PC-3 (cell line): ENCODE measurements around the gene MINDY4B. TPM values are rescaled to one million over a fixed set of nuclear protein-coding genes. Genes with fewer than 3 reads are reported as not detected.

Experiments used
- ATAC-seq: fragments of 200-7000 bp; cut with Tn5 transposase; 2 replicates; pipeline ENCODE4 v1.9.1; 2020; ENCODE audit warnings: mild to moderate bottlenecking, moderate library complexity
- BruUV-seq: library from RNA; stranded (reverse); fragments of 400-500 nt; replicated peaks from 2 replicates; lab custom pipeline; 2021; lab: Mats Ljungman, UMichigan
- CTCF ChIA-PET: fragments of 300-600 bp; sonication (Branson Sonifier 250); formaldehyde crosslinking; loops from one replicate; lab custom pipeline; 2022; ENCODE audit warnings: antibody characterized with exemption; lab: Charles Lee
- POLR2A ChIA-PET: fragments of 300-600 bp; sonication (Branson Sonifier 250); formaldehyde crosslinking; loops from one replicate; lab custom pipeline; 2022; ENCODE audit warnings: antibody characterized with exemption; ENCODE audit not compliant: unreplicated experiment; lab: Charles Lee
- DNase-seq: peaks from one replicate; pipeline ENCODE4 v3.0.0-alpha.2; 2015
- H2AFZ ChIP-seq: fragments of 300-600 bp; sonication (generic); 2 replicates; pipeline ENCODE4 v1.6.0; 2016; ENCODE audit warnings: antibody characterized with exemption, low read length
- H3F3A ChIP-seq: fragments of 300-600 bp; sonication (generic); one replicate; pipeline ENCODE4 v1.6.0; 2017; ENCODE audit warnings: antibody characterized with exemption, low read length, control low read depth, mild to moderate bottlenecking; ENCODE audit not compliant: unreplicated experiment
- H3K27ac ChIP-seq: fragments of 300-600 bp; sonication (generic); 2 replicates; pipeline ENCODE4 v1.5.1; 2016; ENCODE audit warnings: mild to moderate bottlenecking, low read length
- H3K27me3 ChIP-seq: fragments of 300-600 bp; sonication (generic); 2 replicates; pipeline ENCODE4 v1.6.1; 2016; ENCODE audit warnings: low read length, mixed read lengths
- H3K36me3 ChIP-seq: fragments of 300-600 bp; sonication (generic); 2 replicates; pipeline ENCODE4 v1.6.1; 2016; ENCODE audit warnings: low read depth, mixed run types, low read length, mixed read lengths
- H3K4me1 ChIP-seq: fragments of 300-600 bp; sonication (generic); 2 replicates; pipeline ENCODE4 v1.5.1; 2016; ENCODE audit warnings: low read length; ENCODE audit not compliant: insufficient read depth
- H3K4me2 ChIP-seq: fragments of 300-600 bp; sonication (generic); 2 replicates; pipeline ENCODE4 v1.6.0; 2016; ENCODE audit warnings: low read length
- H3K4me3 ChIP-seq: fragments of 300-600 bp; sonication (generic); 2 replicates; pipeline ENCODE4 v1.5.1; 2016; ENCODE audit warnings: mild to moderate bottlenecking, low read length, mixed read lengths
- H3K79me2 ChIP-seq: fragments of 300-600 bp; sonication (generic); 2 replicates; pipeline ENCODE4 v1.6.1; 2017; ENCODE audit warnings: low read length, mixed read lengths
- H3K9ac ChIP-seq: fragments of 300-600 bp; sonication (generic); 2 replicates; pipeline ENCODE4 v1.6.0; 2016; ENCODE audit warnings: mild to moderate bottlenecking, low read length
- H3K9me2 ChIP-seq: fragments of 300-600 bp; sonication (generic); replicated peaks from 2 replicates; pipeline ENCODE4 v1.6.1; 2016; ENCODE audit warnings: mixed run types, low read length, mixed read lengths
- H3K9me3 ChIP-seq: fragments of 300-600 bp; sonication (generic); 2 replicates; pipeline ENCODE4 v1.6.1; 2016; ENCODE audit warnings: low read length, mixed read lengths
- H4K20me1 ChIP-seq: fragments of 300-600 bp; sonication (generic); 2 replicates; pipeline ENCODE4 v1.6.1; 2016; ENCODE audit warnings: low read length, mixed read lengths
- CTCF ChIP-seq: fragments of 300-600 bp; sonication (generic); conservative IDR thresholded peaks from 2 replicates; pipeline ENCODE4 v1.5.1; 2017; ENCODE audit warnings: antibody characterized with exemption, low read depth, mild to moderate bottlenecking, low read length
- EZH2 ChIP-seq: fragments of 300-600 bp; sonication (generic); IDR thresholded peaks from one replicate; pipeline ENCODE4 v1.6.1; 2017; ENCODE audit warnings: antibody characterized with exemption, mild to moderate bottlenecking, low read length; ENCODE audit not compliant: unreplicated experiment
- EZH2phosphoT487 ChIP-seq: fragments of 300-600 bp; sonication (generic); IDR thresholded peaks from 2 replicates; pipeline ENCODE4 v1.6.1; 2018; ENCODE audit warnings: mild to moderate bottlenecking, antibody characterized with exemption, low read length, borderline replicate concordance
- intact Hi-C: fragments of 100-400 bp; cut with micrococcal nuclease; formaldehyde crosslinking; loops from 2 replicates; pipeline ENCODE4 v1.9.0; 2023
- total RNA-seq: library from RNA; depleted of rRNA; stranded (reverse); fragments of >200 nt; gene quantifications from 2 replicates; pipeline ENCODE4 v1.2.3, GENCODE V29; 2014

MINDY4B gene
- total RNA-seq, 1 experiment from 2014 or later: not detected

GRCh38 chr3:150921209-150921608, 16.0 kb upstream of the MINDY4B start:
- Histone ChIP-seq H3K9me3 (no peaks in the 10 kb centered on the region), H3F3A (no peaks in the 10 kb centered on the region), H3K27ac (no peak overlapping the region), H3K36me3 (no peaks in the 10 kb centered on the region), H3K9me2 (no peaks in the 10 kb centered on the region), H3K9ac (no peak overlapping the region), H3K4me1 (no peaks in the 10 kb centered on the region; the same call in 1 of the 2 replicates), H4K20me1 (no peaks in the 10 kb centered on the region), H3K4me3 (no peak overlapping the region), H3K27me3 (peaks cover 44% of the 10 kb centered on the region), H3K79me2 (no peaks in the 10 kb centered on the region), H2AFZ (no peak overlapping the region), H3K4me2 (no peak overlapping the region)
- BruUV-seq: no TSS peak
- TF ChIP-seq EZH2: no peak
- no peak for TF ChIP-seq CTCF
- no peak for TF ChIP-seq EZH2phosphoT487
- intact Hi-C loops: no loop called here
- CTCF ChIA-PET: no interaction called here
- POLR2A ChIA-PET: no interaction called here
- ATAC-seq (no peak), DNase-seq (peak; percentile 11)

GRCh38 chr3:150920236-150920635, 15.0 kb upstream of the MINDY4B start:
- TF ChIP-seq CTCF (no peak), EZH2phosphoT487 (no peak), EZH2 (no peak)

GRCh38 chr3:150917951-150918350, 12.7 kb upstream of the MINDY4B start:
- Histone ChIP-seq H3F3A (no peaks in the 10 kb centered on the region), H3K9me2 (no peaks in the 10 kb centered on the region), H3K36me3 (no peaks in the 10 kb centered on the region), H3K27ac (no peak overlapping the region), H3K79me2 (no peaks in the 10 kb centered on the region), H3K9ac (no peak overlapping the region), H3K27me3 (peaks cover 55% of the 10 kb centered on the region), H3K4me1 (no peaks in the 10 kb centered on the region), H2AFZ (no peak overlapping the region), H3K4me2 (no peak overlapping the region), H4K20me1 (no peaks in the 10 kb centered on the region), H3K4me3 (no peak overlapping the region), H3K9me3 (no peaks in the 10 kb centered on the region)
- DNase-seq (no peak), ATAC-seq (no peak)
- ChIA-PET CTCF (no interaction called here), POLR2A (interaction anchor here (0.7 kb wide), 1 partner anchor 197 kb away, joined by 5 read pairs; no protein-coding TSS in a partner anchor)
- BruUV-seq: no TSS peak
- TF ChIP-seq EZH2 (no peak), EZH2phosphoT487 (no peak), CTCF (no peak)
- intact Hi-C loops: no loop called here

More at GRCh38 chr3:150920236-150920635, 15.0 kb upstream of the MINDY4B start:
- Histone ChIP-seq H3K4me3 (no peak overlapping the region), H2AFZ (no peak overlapping the region), H3K9ac (no peak overlapping the region), H3K9me2 (no peaks in the 10 kb centered on the region), H3K9me3 (no peaks in the 10 kb centered on the region), H3K79me2 (no peaks in the 10 kb centered on the region), H4K20me1 (no peaks in the 10 kb centered on the region), H3K27me3 (peaks cover 54% of the 10 kb centered on the region), H3K4me1 (no peaks in the 10 kb centered on the region), H3K27ac (no peak overlapping the region), H3K36me3 (no peaks in the 10 kb centered on the region), H3K4me2 (no peak overlapping the region), H3F3A (no peaks in the 10 kb centered on the region)
- ChIA-PET CTCF (no interaction called here), POLR2A (no interaction called here)
- DNase-seq (peak; percentile 35), ATAC-seq (no peak)
- BruUV-seq: no TSS peak
- intact Hi-C loops: no loop called here
